ENCODE data around the gene MSRB2. TPM values are rescaled to one million over a fixed set of nuclear protein-coding genes. Genes with fewer than 3 reads are reported as not detected.

MSRB2 gene
- total and polyA plus RNA-seq, 2 of the 8 experiments (the other 6 are each of a cell fraction or from before 2014, with no cell fraction given) = 11.0 to 13.9 TPM

DNA sequence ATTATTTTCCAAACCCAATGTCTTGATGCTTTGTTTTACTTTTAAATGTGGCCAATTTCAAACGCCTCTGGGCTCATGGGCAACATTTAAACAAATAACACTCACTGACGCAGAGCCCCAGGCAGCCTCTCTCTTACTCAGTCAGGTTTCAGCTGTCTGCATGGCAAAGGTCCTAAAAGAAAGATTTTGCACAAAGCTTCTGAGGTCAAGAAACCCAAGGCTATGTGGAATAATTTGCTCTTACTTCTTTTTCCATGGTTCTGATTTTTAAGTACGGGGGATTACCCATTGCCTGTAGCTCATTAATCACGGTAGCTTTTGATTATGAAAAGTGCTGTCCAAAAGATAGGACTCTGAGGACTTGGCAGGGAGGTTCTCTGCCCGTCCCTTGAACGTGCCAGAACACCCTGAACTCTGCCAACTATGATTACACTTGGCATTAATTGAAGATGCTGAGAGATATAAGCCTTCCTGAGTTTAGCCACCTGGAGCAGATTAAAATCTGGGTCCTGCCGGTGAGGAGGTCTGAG lies 14.1 kb upstream of the MSRB2 start (continued):
- TF ChIP-seq KDM1A (IDR thresholded peaks at IDR 0.05; ENCODE audit: borderline replicate concordance, low read length) (no peak), POU5F1 (IDR thresholded peaks at IDR 0.05; ENCODE audit: low read depth, low read length) (no peak), MAFK (IDR thresholded peaks at IDR 0.05; ENCODE audit: low read depth, low read length) (no peak)
